Measurements from ENCODE around the gene CROCC2. TPM values are rescaled to one million over a fixed set of nuclear protein-coding genes. Genes with fewer than 3 reads are reported as not detected.

CROCC2 gene
- polyA plus RNA-seq, 1 of the 3 experiments (the other 2 are of a cell fraction) = not detected

DNA sequence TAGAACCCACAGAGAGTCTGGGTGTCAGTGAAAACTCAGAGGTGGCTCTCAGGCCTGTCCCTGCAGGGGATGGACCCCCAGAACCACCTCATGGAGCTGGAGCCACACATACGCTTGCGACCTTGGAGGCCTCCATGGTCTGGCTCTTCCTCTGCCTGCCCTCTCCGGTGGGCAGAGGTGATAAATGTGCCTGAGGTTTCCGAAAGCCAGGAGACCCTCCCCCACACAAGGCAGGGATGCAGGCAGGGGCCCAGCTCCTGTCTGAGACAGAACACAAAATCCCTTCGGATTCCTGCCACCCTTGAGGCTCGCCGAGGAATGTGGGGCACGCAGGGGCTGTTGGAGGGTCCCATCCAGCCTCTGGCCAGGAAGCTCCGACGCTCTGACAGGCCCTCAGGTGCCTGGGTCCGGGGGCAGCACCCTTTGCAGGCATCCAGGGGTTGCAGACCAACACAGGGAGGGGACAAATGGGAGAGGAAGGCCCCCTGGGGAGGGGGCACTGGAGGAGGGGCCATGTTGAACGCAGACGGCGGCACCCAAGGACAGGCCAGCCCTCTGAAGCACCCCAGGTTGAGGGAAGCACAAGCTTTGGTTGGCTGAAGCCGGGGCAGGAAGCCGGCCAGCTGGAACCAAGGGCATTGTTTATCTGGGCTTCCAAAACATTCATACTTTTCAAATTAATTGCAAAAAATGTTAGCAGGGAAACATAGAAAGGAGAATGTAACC lies 88.2 kb downstream of the CROCC2 start:
- Histone ChIP-seq H3K27ac (ENCODE audit: low read depth in 2 of 2, low read length in 1 of 2) (no peak overlapping the region), H3K27me3 (ENCODE audit: insufficient read depth) (no peaks in the 10 kb centered on the region), H3K9ac (no peak overlapping the region), H3K9me2 (no peaks in the 10 kb centered on the region), H4K20me1 (ENCODE audit: insufficient read depth) (no peaks in the 10 kb centered on the region), H3K36me3 (replicated peaks in 1 of 2; ENCODE audit: control insufficient read depth in 1 of 2, insufficient read depth in 2 of 2, low read length in 1 of 2) (no peaks in the 10 kb centered on the region), H3K9me3 (no peaks in the 10 kb centered on the region), H3K79me2 (ENCODE audit: insufficient read depth) (no peaks in the 10 kb centered on the region), H3K4me1 (ENCODE audit: control insufficient read depth in 1 of 2, insufficient read depth in 2 of 2, low read depth in 1 of 2, low read length in 1 of 2) (peaks cover 0 to 3% of the 10 kb centered on the region in 2 experiments; a peak in 1 of 4 replicates), H3F3A (replicated peaks; ENCODE audit: insufficient read depth) (no peaks in the 10 kb centered on the region), H3K4me3 (ENCODE audit: low read depth in 2 of 2, low read length in 1 of 2) (no peak overlapping the region), H3K4me2 (no peak overlapping the region), H2AFZ (ENCODE audit: low read depth) (no peak overlapping the region)
- POLR2A ChIA-PET = no interaction called here
- CTCF ChIA-PET = interaction anchor here (1.0 to 1.4 kb wide), 2 partner anchors 80 to 143 kb away, joined by 3 to 10 read pairs; no protein-coding TSS in a partner anchor
- TF ChIP-seq RAD21 (IDR thresholded peaks at IDR 0.05; ENCODE audit: low read length) (no peak), ELF1 (IDR thresholded peaks at IDR 0.05) (no peak), SMC3 (IDR thresholded peaks at IDR 0.05; ENCODE audit: low read depth, low read length) (no peak), CHD2 (IDR thresholded peaks at IDR 0.05; ENCODE audit: low read length, partially characterized antibody) (no peak), MEF2A (IDR thresholded peaks at IDR 0.05; ENCODE audit: borderline replicate concordance, low read depth) (no peak), SIN3A (IDR thresholded peaks at IDR 0.05; ENCODE audit: borderline replicate concordance, low read depth, low read length) (no peak), FOSL2 (IDR thresholded peaks at IDR 0.05; ENCODE audit: borderline replicate concordance, low read depth) (no peak), RFX5 (IDR thresholded peaks at IDR 0.05; ENCODE audit: low read length) (no peak), GATA2 (CRISPR knock-in tag; IDR thresholded peaks at IDR 0.05) (no peak), FOXJ3 (CRISPR knock-in tag; IDR thresholded peaks at IDR 0.05) (no peak), FOXM1 (IDR thresholded peaks at IDR 0.05; ENCODE audit: low read depth) (no peak), TEAD4 (IDR thresholded peaks at IDR 0.05; ENCODE audit: borderline replicate concordance, insufficient read depth) (no peak)
- TF ChIP-seq, protein P1, sequence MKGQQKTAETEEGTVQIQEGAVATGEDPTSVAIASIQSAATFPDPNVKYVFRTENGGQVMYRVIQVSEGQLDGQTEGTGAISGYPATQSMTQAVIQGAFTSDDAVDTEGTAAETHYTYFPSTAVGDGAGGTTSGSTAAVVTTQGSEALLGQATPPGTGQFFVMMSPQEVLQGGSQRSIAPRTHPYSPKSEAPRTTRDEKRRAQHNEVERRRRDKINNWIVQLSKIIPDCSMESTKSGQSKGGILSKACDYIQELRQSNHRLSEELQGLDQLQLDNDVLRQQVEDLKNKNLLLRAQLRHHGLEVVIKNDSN (IDR thresholded peaks at IDR 0.05; ENCODE audit: borderline replicate concordance, low read depth) = no peak
- TF ChIP-seq, protein P2, sequence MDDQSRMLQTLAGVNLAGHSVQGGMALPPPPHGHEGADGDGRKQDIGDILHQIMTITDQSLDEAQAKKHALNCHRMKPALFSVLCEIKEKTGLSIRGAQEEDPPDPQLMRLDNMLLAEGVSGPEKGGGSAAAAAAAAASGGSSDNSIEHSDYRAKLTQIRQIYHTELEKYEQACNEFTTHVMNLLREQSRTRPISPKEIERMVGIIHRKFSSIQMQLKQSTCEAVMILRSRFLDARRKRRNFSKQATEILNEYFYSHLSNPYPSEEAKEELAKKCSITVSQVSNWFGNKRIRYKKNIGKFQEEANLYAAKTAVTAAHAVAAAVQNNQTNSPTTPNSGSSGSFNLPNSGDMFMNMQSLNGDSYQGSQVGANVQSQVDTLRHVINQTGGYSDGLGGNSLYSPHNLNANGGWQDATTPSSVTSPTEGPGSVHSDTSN (IDR thresholded peaks at IDR 0.05) = no peak
- WGBS (ENCODE audit: low lambda C conversion rate) = 83% methylated on average over 10 of the region's 16 CpGs
- DNase-seq = no peak
